ENCODE measurements around the gene CCDC194. TPM values are rescaled to one million over a fixed set of nuclear protein-coding genes. Genes with fewer than 3 reads are reported as not detected.

Gene CCDC194
- total RNA-seq, 1 experiment from 2014 or later: 0.37 TPM

DNA sequence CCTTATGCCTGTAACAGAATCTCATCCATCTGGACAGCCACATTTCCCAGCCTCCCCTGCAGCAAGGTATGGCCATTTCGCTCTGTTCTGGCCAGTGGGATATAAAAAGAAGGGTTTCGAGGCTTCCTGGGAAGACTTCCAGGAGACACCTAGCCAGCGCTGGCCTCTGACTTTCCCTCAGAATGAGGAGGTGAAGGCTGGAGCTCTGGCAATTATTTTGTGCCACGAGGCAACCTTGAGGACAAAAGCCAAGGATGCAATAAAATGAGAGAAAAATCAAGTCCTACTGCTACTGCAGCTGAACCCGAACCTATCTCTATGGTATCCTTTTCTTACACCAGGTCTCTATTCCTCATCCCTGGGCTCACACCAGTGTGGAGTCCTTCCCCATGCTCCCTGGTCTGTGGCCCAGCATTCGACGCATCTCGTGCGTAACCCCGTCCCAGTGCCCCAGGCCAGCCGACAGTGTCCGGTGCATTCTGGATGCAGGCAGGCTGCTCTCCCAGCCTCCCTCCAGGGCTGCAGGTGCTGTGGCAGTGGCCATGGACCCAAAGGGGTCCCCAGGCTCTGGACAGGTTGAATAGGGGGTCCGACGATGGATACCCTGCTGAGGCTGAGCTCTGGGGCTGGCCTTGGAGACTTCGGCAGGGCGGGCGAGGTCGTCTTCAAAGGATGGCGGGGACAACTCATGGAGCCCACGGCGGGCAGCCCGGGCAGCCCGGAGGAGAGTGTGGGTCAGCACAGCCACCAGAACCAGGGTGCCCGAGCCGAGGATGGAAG is 42.3 kb upstream of the CCDC194 start:
- Mint-ChIP-seq H3K36me3 (ENCODE audit: insufficient read depth, unreplicated experiment) (no peaks in the 10 kb centered on the region), H3K4me3 (ENCODE audit: unreplicated experiment) (no peak overlapping the region), H3K9me3 (ENCODE audit: unreplicated experiment) (no peaks in the 10 kb centered on the region), H3K27me3 (ENCODE audit: insufficient read depth, unreplicated experiment) (no peaks in the 10 kb centered on the region), H3K27ac (ENCODE audit: low read depth, unreplicated experiment) (no peak overlapping the region), H3K4me1 (ENCODE audit: insufficient read depth, unreplicated experiment) (no peaks in the 10 kb centered on the region)
- ChIA-PET CTCF (no interaction called here), POLR2A (interaction anchor here (0.7 kb wide), 1 partner anchor 56 kb away, joined by 3 read pairs; no protein-coding TSS in a partner anchor)
- no TSS peak for BruUV-seq (replicated peaks)
- intact Hi-C loops (cut with micrococcal nuclease): no loop called here
- TF ChIP-seq, protein P1, sequence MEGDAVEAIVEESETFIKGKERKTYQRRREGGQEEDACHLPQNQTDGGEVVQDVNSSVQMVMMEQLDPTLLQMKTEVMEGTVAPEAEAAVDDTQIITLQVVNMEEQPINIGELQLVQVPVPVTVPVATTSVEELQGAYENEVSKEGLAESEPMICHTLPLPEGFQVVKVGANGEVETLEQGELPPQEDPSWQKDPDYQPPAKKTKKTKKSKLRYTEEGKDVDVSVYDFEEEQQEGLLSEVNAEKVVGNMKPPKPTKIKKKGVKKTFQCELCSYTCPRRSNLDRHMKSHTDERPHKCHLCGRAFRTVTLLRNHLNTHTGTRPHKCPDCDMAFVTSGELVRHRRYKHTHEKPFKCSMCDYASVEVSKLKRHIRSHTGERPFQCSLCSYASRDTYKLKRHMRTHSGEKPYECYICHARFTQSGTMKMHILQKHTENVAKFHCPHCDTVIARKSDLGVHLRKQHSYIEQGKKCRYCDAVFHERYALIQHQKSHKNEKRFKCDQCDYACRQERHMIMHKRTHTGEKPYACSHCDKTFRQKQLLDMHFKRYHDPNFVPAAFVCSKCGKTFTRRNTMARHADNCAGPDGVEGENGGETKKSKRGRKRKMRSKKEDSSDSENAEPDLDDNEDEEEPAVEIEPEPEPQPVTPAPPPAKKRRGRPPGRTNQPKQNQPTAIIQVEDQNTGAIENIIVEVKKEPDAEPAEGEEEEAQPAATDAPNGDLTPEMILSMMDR (IDR thresholded peaks at IDR 0.05; ENCODE audit: unreplicated experiment): no peak
- no peak for DNase-seq (ENCODE audit: unreplicated experiment)

DNA sequence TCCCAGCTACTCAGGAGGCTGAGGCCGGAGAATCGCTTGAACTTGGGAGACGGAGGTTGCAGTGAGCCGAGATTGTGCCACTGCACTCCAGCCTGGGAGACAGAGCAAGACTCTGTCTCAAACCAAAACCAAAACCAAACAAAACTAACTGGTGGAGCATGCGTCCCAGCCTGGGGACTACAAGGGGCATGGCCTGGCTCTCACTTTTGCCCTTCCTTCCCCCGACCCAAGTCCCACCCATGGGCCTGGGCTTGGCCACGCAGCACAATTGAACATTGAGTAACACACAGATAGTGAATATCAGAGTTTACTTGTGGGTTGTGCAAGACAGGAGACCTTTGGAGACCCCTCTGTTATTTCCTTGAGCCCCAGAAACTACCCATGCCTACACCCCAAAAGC is 41.2 kb upstream of the CCDC194 start:
- CTCF ChIA-PET: interaction anchor here (0.9 kb wide), 1 partner anchor 18 kb away, joined by 3 read pairs; no protein-coding TSS in a partner anchor
- Mint-ChIP-seq H3K27me3 (ENCODE audit: insufficient read depth, unreplicated experiment) (no peaks in the 10 kb centered on the region), H3K36me3 (ENCODE audit: insufficient read depth, unreplicated experiment) (no peaks in the 10 kb centered on the region), H3K9me3 (ENCODE audit: unreplicated experiment) (no peaks in the 10 kb centered on the region), H3K4me1 (ENCODE audit: insufficient read depth, unreplicated experiment) (no peaks in the 10 kb centered on the region), H3K4me3 (ENCODE audit: unreplicated experiment) (no peak overlapping the region), H3K27ac (ENCODE audit: low read depth, unreplicated experiment) (no peak overlapping the region)
- TF ChIP-seq, protein P1 (IDR thresholded peaks at IDR 0.05; ENCODE audit: unreplicated experiment): no peak
- DNase-seq (ENCODE audit: unreplicated experiment): no peak
- POLR2A ChIA-PET: interaction anchor here (0.7 kb wide), 1 partner anchor 55 kb away, joined by 3 read pairs; no protein-coding TSS in a partner anchor
- intact Hi-C loops (cut with micrococcal nuclease): no loop called here
- no TSS peak for BruUV-seq (replicated peaks)

DNA sequence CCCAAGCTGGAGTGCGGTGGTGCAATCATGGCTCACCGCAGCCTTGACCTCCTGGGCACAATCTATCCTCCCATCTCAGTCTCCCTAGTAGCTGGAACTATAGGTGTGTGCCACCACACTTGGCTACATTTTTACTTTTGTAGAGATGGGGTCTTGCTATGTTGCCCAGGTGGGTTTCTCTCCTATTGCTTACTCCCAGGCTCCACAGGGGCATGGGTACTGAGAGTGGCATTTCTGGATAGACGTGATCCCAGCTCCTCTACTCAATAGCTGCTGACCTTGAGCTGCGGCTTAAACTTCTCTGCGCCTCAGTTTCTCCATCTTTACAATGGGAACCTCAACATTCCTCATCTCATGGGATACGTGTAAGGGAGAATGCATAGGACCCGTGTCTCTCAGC is 37.4 kb upstream of the CCDC194 start:
- Mint-ChIP-seq H3K9me3 (ENCODE audit: unreplicated experiment) (no peaks in the 10 kb centered on the region), H3K36me3 (ENCODE audit: insufficient read depth, unreplicated experiment) (no peaks in the 10 kb centered on the region), H3K27ac (ENCODE audit: low read depth, unreplicated experiment) (no peak overlapping the region), H3K4me1 (ENCODE audit: insufficient read depth, unreplicated experiment) (peaks cover 10% of the 10 kb centered on the region), H3K27me3 (ENCODE audit: insufficient read depth, unreplicated experiment) (no peaks in the 10 kb centered on the region), H3K4me3 (ENCODE audit: unreplicated experiment) (no peak overlapping the region)
- TF ChIP-seq, protein P1 (IDR thresholded peaks at IDR 0.05; ENCODE audit: unreplicated experiment): no peak
- DNase-seq (ENCODE audit: unreplicated experiment): no peak
- BruUV-seq (replicated peaks): no TSS peak
- ChIA-PET CTCF (no interaction called here), POLR2A (no interaction called here)
- intact Hi-C loops (cut with micrococcal nuclease): no loop called here

DNA sequence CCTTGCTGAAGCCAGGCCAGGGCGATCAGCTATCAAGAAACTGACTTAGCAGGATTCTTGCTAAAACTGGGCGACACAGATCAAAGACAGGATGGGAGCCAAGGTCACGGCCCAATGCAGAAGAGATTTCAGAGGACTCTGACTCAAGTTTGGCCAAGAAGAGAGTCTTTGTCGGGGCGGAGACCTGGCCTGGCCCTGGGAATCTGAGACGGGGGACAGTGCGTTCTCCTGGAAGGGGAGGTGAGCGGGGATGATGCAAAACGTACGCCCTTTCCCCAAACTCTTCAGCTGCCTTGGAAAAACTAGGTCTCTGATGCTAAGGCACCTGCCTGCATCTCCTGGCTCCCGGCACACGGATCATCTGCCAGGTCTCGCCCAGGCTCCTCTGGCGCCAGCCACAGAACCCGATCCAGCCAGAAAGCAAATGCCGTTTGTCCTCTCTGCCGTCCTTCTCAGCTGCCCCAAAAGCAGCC is 35.7 kb upstream of the CCDC194 start:
- peaks cover 10% of the 10 kb centered on the region for H3K4me1 Mint-ChIP-seq (ENCODE audit: insufficient read depth, unreplicated experiment)
- H3K9me3 Mint-ChIP-seq (ENCODE audit: unreplicated experiment): no peaks in the 10 kb centered on the region
- ChIA-PET CTCF (interaction anchor here (0.7 to 2.3 kb wide), 4 partner anchors 12 to 358 kb away, joined by 3 to 11 read pairs (median 4); no protein-coding TSS in a partner anchor), POLR2A (interaction anchor here (2.8 kb wide), 1 partner anchor 10 kb away, joined by 12 read pairs; the partner anchor contains the start of gene MVB12A)
- BruUV-seq (replicated peaks): no TSS peak
- TF ChIP-seq, protein P1 (IDR thresholded peaks at IDR 0.05; ENCODE audit: unreplicated experiment): no peak
- no peak overlapping the region for H3K27ac Mint-ChIP-seq (ENCODE audit: low read depth, unreplicated experiment)
- intact Hi-C loops (cut with micrococcal nuclease): no loop called here
- DNase-seq (ENCODE audit: unreplicated experiment): no peak
- no peaks in the 10 kb centered on the region for H3K27me3 Mint-ChIP-seq (ENCODE audit: insufficient read depth, unreplicated experiment)
- H3K36me3 Mint-ChIP-seq (ENCODE audit: insufficient read depth, unreplicated experiment): peaks cover 5% of the 10 kb centered on the region
- H3K4me3 Mint-ChIP-seq (ENCODE audit: unreplicated experiment): no peak overlapping the region
